Esophagus squamous epithelium (tissue), 5 donors: ENCODE data around the gene SERPINF2. TPM values are rescaled to one million over a fixed set of nuclear protein-coding genes. Genes with fewer than 3 reads are reported as not detected.

Source experiments
- DNase-seq: peaks from one replicate; lab custom pipeline; 2025; lab: John Stamatoyannopoulos, UW
- H3K27ac ChIP-seq, 4 donors: fragments of 200-600 bp; sonication (generic); one replicate each; pipeline ENCODE4 v1.5.1; 2016 to 2019; ENCODE audit warnings: mild to moderate bottlenecking in 1 of 4
- H3K27me3 ChIP-seq, 4 donors: fragments of 200-600 bp; sonication (generic); 1 replicate in 3 of 4; 2 replicates in 1 of 4; pipeline versions ENCODE4 v1.5.1 to v1.6.0; 2017 to 2021; ENCODE audit warnings: antibody characterized with exemption in 1 of 4
- H3K36me3 ChIP-seq, 3 donors: fragments of 200-600 bp; sonication (generic); one replicate each; pipeline ENCODE4 v1.5.1; 2016 to 2019
- H3K4me1 ChIP-seq, 3 donors: fragments of 200-600 bp; sonication (generic); one replicate each; pipeline ENCODE4 v1.5.1; 2017 to 2019
- H3K4me3 ChIP-seq, 4 donors: fragments of 200-600 bp; sonication (generic); 1 replicate in 3 of 4; 2 replicates in 1 of 4; pipeline ENCODE4 v1.5.1; 2016 to 2019; ENCODE audit warnings: mild to moderate bottlenecking in 2 of 4, moderate library complexity in 1 of 4
- H3K9me3 ChIP-seq, 3 donors: fragments of 200-600 bp; sonication (generic); one replicate each; pipeline ENCODE4 v1.5.1; 2016 to 2019
- POLR2A ChIP-seq, 4 donors: fragments of 450-650 bp; IDR thresholded peaks; one replicate each; pipeline ENCODE4 v1.6.1; 2017; ENCODE audit warnings: antibody characterized with exemption in 4 of 4, mild to moderate bottlenecking in 4 of 4, moderate library complexity in 3 of 4
- WGBS, 2 donors: methylation state at CpG; one replicate each; pipeline ENCODE4 v1.1.5; 2018; 5-methylcytosine and 5-hydroxymethylcytosine counted together
- intact Hi-C: fragments of 100-400 bp; cut with DNase I; formaldehyde crosslinking; loops from one replicate; pipeline ENCODE4 v1.15.0; 2022
- total RNA-seq, 4 donors: library from RNA; depleted of rRNA; stranded (reverse); fragments of >200 nt; gene quantifications; one replicate each; pipeline ENCODE4 v1.1.0, GENCODE V29; 2016
- TF ChIP-seq, protein P1 (sequence below), 6 experiments: fragments of 450-650 bp in 4 of 6; fragments of 200-600 bp in 2 of 6; sonication (generic) in 2 of 6; IDR thresholded peaks; one replicate each; pipeline ENCODE4 v1.5.1; 2016 to 2019; ENCODE audit warnings: antibody characterized with exemption in 6 of 6, mild to moderate bottlenecking in 4 of 6, moderate library complexity in 4 of 6
- donor health status: DM: yes; HTN: yes; CAD: no.

SERPINF2 gene
- total RNA-seq, 4 donors from 2014 or later = 0.22 to 7.1 (median 1.6) TPM

- no peaks in the 10 kb centered on the region for H3K27me3 ChIP-seq
- peak within 1 kb of the TSS; percentile 62 to 93 (median 66) for H3K4me3 ChIP-seq
- DNase-seq = no peak
- peaks cover 29 to 60% (median 40%) of the 10 kb centered on the region in 3 donors for H3K4me1 ChIP-seq
- H3K36me3 ChIP-seq = peaks cover 8 to 37% (median 14%) of the 10 kb centered on the region in 3 donors
- no peaks in the 10 kb centered on the region for H3K9me3 ChIP-seq
- TF ChIP-seq, protein P1, sequence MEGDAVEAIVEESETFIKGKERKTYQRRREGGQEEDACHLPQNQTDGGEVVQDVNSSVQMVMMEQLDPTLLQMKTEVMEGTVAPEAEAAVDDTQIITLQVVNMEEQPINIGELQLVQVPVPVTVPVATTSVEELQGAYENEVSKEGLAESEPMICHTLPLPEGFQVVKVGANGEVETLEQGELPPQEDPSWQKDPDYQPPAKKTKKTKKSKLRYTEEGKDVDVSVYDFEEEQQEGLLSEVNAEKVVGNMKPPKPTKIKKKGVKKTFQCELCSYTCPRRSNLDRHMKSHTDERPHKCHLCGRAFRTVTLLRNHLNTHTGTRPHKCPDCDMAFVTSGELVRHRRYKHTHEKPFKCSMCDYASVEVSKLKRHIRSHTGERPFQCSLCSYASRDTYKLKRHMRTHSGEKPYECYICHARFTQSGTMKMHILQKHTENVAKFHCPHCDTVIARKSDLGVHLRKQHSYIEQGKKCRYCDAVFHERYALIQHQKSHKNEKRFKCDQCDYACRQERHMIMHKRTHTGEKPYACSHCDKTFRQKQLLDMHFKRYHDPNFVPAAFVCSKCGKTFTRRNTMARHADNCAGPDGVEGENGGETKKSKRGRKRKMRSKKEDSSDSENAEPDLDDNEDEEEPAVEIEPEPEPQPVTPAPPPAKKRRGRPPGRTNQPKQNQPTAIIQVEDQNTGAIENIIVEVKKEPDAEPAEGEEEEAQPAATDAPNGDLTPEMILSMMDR (IDR thresholded peaks at IDR 0.05) = no peak
- TF ChIP-seq POLR2A (IDR thresholded peaks at IDR 0.05) = peak in 3 of 4 donors; percentile 20 to 77 (median 67)
- intact Hi-C loops = no loop called here
- 6% methylated on average over 32 of the region's 83 CpGs; no CpG with 5 or more reads in 1 of the 2 donors for WGBS, 2 donors
- H3K27ac ChIP-seq = peak within 1 kb of the TSS; percentile 84 to 94 (median 91)
These were observed 32.5 kb upstream of the SERPINF2 start, which contains the start of gene TLCD2 for GRCh38 chr17:1709971-1710806. TSS of gene TLCD2 (minus strand) at chr17:1710377. CDS start at chr17:1710242, 135 bp downstream.

GRCh38 chr17:1710807-1711553 lies 31.7 kb upstream of the SERPINF2 start:
- peak overlapping the region; percentile 84 to 94 (median 91) for H3K27ac ChIP-seq
- WGBS, 2 donors = 18 to 19% methylated on average over 3 to 10 of the region's 14 CpGs
- TF ChIP-seq, protein P1 (IDR thresholded peaks at IDR 0.05) = no peak
- no peak for TF ChIP-seq POLR2A (IDR thresholded peaks at IDR 0.05)
- H3K9me3 ChIP-seq = no peaks in the 10 kb centered on the region
- peak overlapping the region; percentile 62 to 93 (median 66) for H3K4me3 ChIP-seq
- H3K36me3 ChIP-seq = peaks cover 8 to 37% (median 14%) of the 10 kb centered on the region in 3 donors
- H3K4me1 ChIP-seq = peaks cover 29 to 63% (median 40%) of the 10 kb centered on the region in 3 donors
- no peaks in the 10 kb centered on the region for H3K27me3 ChIP-seq
- DNase-seq = no peak
- intact Hi-C loops = no loop called here

GRCh38 chr17:1711804-1712203 lies 30.9 kb upstream of the SERPINF2 start:
- 78 to 80% methylated on average over 4 of the region's 4 CpGs for WGBS, 2 donors
- Histone ChIP-seq H3K4me1 (peaks cover 29 to 63% (median 40%) of the 10 kb centered on the region in 3 donors), H3K4me3 (no peak overlapping the region), H3K36me3 (peaks cover 8 to 37% (median 14%) of the 10 kb centered on the region in 3 donors), H3K27ac (no peak overlapping the region), H3K9me3 (no peaks in the 10 kb centered on the region), H3K27me3 (no peaks in the 10 kb centered on the region)
- no peak for TF ChIP-seq POLR2A (IDR thresholded peaks at IDR 0.05)
- TF ChIP-seq, protein P1 (IDR thresholded peaks at IDR 0.05) = no peak
- DNase-seq = no peak
- intact Hi-C loops = no loop called here

- no peaks in the 10 kb centered on the region for H3K27me3 ChIP-seq
- TF ChIP-seq, protein P1 (IDR thresholded peaks at IDR 0.05) = no peak
- no peak for TF ChIP-seq POLR2A (IDR thresholded peaks at IDR 0.05)
- peak overlapping the region in 1 of 4 donors; percentile 97 for H3K27ac ChIP-seq
- no peak for DNase-seq
- no peaks in the 10 kb centered on the region for H3K9me3 ChIP-seq
- no peak overlapping the region for H3K4me3 ChIP-seq
- peaks cover 8 to 35% (median 14%) of the 10 kb centered on the region in 3 donors for H3K36me3 ChIP-seq
- 97 to 100% methylated on average over 7 of the region's 8 CpGs for WGBS, 2 donors
- intact Hi-C loops = no loop called here
- peaks cover 29 to 65% (median 40%) of the 10 kb centered on the region in 3 donors for H3K4me1 ChIP-seq
These were observed 30.4 kb upstream of the SERPINF2 start for GRCh38 chr17:1712271-1712670.
